Neural progenitor cell (in vitro differentiated cells): ENCODE results near the gene SUSD3.

Source experiments
- EZH2 ChIP-seq: fragments of 200-600 bp; sonication (generic); IDR thresholded peaks from 2 replicates; pipeline ENCODE4 v1.6.1; 2017; ENCODE audit warnings: antibody characterized with exemption, mild to moderate bottlenecking, moderate library complexity
- EZH2phosphoT487 ChIP-seq: fragments of 200-600 bp; sonication (generic); IDR thresholded peaks from 2 replicates; pipeline ENCODE4 v1.6.1; 2017; ENCODE audit warnings: antibody characterized with exemption
- TF ChIP-seq, protein P1 (sequence below): fragments of 200-600 bp; sonication (generic); IDR thresholded peaks from 2 replicates; pipeline ENCODE4 v1.5.1; 2017; ENCODE audit warnings: antibody characterized with exemption, mild to moderate bottlenecking

DNA sequence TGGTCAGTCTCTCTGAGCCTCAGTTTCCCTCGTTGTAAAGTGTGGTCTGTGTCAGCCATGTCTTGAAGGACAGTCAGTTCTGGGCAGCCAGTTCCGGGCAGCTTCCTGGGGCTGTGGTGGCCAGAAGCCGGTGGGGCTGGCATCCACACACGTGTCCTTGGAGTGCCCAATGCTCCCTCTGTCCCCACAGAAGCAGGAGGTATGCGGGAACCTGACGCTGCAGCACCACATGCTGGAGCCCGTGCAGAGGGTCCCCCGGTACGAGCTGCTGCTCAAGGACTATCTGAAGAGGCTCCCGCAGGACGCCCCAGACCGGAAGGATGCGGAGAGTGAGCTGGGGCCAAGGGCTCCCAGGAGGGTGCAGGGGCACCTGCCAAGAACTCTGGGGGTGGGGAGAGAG, 48.4 kb upstream of the SUSD3 start:
- TF ChIP-seq, protein P1, sequence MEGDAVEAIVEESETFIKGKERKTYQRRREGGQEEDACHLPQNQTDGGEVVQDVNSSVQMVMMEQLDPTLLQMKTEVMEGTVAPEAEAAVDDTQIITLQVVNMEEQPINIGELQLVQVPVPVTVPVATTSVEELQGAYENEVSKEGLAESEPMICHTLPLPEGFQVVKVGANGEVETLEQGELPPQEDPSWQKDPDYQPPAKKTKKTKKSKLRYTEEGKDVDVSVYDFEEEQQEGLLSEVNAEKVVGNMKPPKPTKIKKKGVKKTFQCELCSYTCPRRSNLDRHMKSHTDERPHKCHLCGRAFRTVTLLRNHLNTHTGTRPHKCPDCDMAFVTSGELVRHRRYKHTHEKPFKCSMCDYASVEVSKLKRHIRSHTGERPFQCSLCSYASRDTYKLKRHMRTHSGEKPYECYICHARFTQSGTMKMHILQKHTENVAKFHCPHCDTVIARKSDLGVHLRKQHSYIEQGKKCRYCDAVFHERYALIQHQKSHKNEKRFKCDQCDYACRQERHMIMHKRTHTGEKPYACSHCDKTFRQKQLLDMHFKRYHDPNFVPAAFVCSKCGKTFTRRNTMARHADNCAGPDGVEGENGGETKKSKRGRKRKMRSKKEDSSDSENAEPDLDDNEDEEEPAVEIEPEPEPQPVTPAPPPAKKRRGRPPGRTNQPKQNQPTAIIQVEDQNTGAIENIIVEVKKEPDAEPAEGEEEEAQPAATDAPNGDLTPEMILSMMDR, result no peak
- TF ChIP-seq EZH2 (no peak), EZH2phosphoT487 (no peak)
